Memory B cell (primary cell): ENCODE measurements around the gene DPP3.

ENCODE experiments used
- ATAC-seq: fragments of 150-1000 bp; cut with Tn5 transposase; 2 replicates; pipeline ENCODE4 v1.10.0; 2021; ENCODE audit warnings: low read depth, mild to moderate bottlenecking, moderate library complexity
- DNase-seq, 2 donors: peaks; one replicate each; pipeline ENCODE4 v3.0.0; 2022; ENCODE audit warnings: low spot score in 2 of 2
- H3K27ac Mint-ChIP-seq: one replicate; pipeline ENCODE4 v1.8.0; 2022; ENCODE audit warnings: mild to moderate bottlenecking, moderate library complexity, mixed read lengths
- H3K27me3 Mint-ChIP-seq: one replicate; pipeline ENCODE4 v1.8.0; 2022; ENCODE audit warnings: mixed read lengths
- H3K36me3 Mint-ChIP-seq: one replicate; pipeline ENCODE4 v1.8.0; 2022; ENCODE audit warnings: mild to moderate bottlenecking, mixed read lengths
- H3K4me1 Mint-ChIP-seq: one replicate; pipeline ENCODE4 v1.8.0; 2022; ENCODE audit warnings: mixed read lengths
- H3K4me3 Mint-ChIP-seq: one replicate; pipeline ENCODE4 v1.8.0; 2022; ENCODE audit warnings: mild to moderate bottlenecking, moderate library complexity, mixed read lengths
- H3K9me3 Mint-ChIP-seq: one replicate; pipeline ENCODE4 v1.8.0; 2022; ENCODE audit warnings: mixed read lengths

Gene DPP3

DNA sequence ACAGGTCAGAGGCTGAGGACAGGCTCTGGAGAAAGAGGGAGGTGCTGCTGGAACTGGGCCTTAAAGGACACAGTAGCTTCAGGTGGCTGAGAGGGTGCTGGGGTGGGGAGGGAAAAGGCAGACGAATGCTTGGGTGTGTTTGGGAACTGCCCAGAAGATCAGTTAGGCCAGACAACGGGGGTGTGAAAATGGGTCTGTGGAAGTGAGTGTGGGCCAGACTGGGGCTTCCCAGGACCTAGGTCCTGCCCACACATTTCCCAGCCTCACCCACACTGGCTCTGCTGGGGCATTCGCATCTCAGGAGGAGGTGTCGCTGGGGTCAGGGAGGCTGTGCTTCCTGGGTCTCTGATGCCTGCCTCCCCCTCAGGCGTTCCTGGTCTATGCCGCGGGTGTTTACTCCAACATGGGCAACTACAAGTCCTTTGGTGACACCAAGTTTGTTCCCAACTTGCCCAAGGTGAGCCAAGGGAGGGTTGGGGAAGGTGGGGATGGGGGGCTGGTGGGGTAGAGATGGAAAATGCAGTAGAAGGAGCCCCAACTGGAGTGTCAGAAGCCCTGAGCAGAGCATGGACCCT is 4.7 kb downstream of the DPP3 start:
- Mint-ChIP-seq H3K36me3 (peaks cover 7% of the 10 kb centered on the region), H3K27ac (no peak overlapping the region), H3K4me1 (peaks cover 2% of the 10 kb centered on the region), H3K4me3 (no peak overlapping the region), H3K27me3 (no peaks in the 10 kb centered on the region), H3K9me3 (no peaks in the 10 kb centered on the region)
- ATAC-seq: no peak
- no peak for DNase-seq

DNA sequence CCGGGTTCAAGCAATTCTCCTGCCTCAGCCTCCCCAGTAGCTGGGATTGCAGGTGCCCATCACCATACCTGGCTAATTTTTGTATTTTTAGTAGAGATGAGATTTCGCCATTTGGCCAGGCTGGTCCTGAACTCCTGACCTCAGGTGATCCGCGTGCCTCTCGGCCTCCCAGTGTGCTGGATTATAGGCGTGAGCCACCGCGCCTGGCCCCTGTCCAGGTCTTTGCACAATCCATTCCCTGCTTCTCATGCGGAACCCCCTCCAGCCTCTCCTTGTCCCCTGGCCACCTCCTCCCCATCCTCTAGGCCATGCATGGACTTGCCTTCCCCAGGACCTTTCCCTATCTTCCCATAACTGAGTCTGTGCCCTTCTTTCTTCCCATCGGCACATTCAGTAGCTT is 8.7 kb downstream of the DPP3 start:
- H3K9me3 Mint-ChIP-seq: no peaks in the 10 kb centered on the region
- no peaks in the 10 kb centered on the region for H3K27me3 Mint-ChIP-seq
- H3K36me3 Mint-ChIP-seq: peaks cover 15% of the 10 kb centered on the region
- no peak overlapping the region for H3K4me3 Mint-ChIP-seq
- H3K4me1 Mint-ChIP-seq: no peaks in the 10 kb centered on the region
- H3K27ac Mint-ChIP-seq: no peak overlapping the region
- DNase-seq: no peak
- no peak for ATAC-seq

DNA sequence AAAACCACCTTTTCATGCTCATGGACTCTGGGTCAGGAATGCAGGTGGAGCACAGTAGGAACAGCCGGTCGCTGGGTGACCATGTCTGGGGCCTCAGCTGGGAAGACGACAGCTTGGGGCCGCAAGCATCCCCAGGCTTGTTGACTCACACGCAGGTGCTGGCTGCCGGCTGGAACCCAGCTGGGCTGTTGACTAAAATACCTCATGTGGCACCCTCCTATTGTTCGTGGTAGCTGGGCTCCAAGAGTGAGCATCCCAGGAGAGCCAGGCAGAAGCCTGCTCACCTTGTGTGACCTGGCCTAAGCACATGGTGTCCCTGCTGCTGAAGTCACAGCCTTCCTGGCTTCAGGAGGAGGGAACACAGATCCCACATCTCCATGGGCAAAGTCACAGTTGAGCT is 9.4 kb downstream of the DPP3 start:
- no peaks in the 10 kb centered on the region for H3K9me3 Mint-ChIP-seq
- H3K36me3 Mint-ChIP-seq: peaks cover 15% of the 10 kb centered on the region
- ATAC-seq: no peak
- H3K4me3 Mint-ChIP-seq: no peak overlapping the region
- H3K27me3 Mint-ChIP-seq: no peaks in the 10 kb centered on the region
- DNase-seq: no peak
- no peaks in the 10 kb centered on the region for H3K4me1 Mint-ChIP-seq
- no peak overlapping the region for H3K27ac Mint-ChIP-seq

DNA sequence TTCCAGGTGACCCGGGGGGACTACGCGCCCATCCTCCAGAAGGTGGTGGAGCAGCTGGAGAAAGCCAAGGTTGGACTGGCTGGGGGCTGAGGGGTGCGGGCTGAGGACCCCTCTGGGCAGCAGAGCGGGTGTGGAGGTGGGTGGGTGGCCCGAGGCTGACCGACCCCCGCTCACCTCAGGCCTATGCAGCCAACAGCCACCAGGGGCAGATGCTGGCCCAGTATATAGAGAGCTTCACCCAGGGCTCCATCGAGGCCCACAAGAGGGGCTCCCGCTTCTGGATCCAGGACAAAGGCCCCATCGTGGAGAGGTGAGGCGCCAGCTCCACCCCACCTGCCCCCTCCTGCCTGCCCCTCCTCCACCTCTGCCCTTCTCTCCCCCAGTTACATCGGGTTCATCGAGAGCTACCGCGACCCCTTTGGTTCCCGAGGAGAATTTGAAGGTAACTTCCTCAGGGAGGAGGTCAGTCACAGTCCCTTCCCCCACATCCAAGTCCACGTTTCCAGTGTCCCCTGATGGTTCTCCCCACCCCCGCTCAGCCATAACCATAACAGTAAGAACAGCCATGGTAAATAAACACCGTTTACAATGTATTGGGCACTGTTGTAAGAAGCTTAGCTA is 11.2 kb downstream of the DPP3 start:
- H3K4me3 Mint-ChIP-seq: no peak overlapping the region
- peaks cover 11% of the 10 kb centered on the region for H3K36me3 Mint-ChIP-seq
- H3K27ac Mint-ChIP-seq: no peak overlapping the region

GRCh38 chr11:66492161-66492865 is 12.1 kb downstream of the DPP3 start:
- no peaks in the 10 kb centered on the region for H3K9me3 Mint-ChIP-seq
- peaks cover 15% of the 10 kb centered on the region for H3K36me3 Mint-ChIP-seq
- DNase-seq (no peak), ATAC-seq (no peak)
- no peaks in the 10 kb centered on the region for H3K4me1 Mint-ChIP-seq
- H3K4me3 Mint-ChIP-seq: no peak overlapping the region
- H3K27ac Mint-ChIP-seq: no peak overlapping the region
- H3K27me3 Mint-ChIP-seq: no peaks in the 10 kb centered on the region

More for the DNA sequence above, 11.2 kb downstream of the DPP3 start:
- H3K4me1 Mint-ChIP-seq: no peaks in the 10 kb centered on the region
- DNase-seq (no peak), ATAC-seq (no peak)
- no peaks in the 10 kb centered on the region for H3K27me3 Mint-ChIP-seq
- H3K9me3 Mint-ChIP-seq: no peaks in the 10 kb centered on the region

DNA sequence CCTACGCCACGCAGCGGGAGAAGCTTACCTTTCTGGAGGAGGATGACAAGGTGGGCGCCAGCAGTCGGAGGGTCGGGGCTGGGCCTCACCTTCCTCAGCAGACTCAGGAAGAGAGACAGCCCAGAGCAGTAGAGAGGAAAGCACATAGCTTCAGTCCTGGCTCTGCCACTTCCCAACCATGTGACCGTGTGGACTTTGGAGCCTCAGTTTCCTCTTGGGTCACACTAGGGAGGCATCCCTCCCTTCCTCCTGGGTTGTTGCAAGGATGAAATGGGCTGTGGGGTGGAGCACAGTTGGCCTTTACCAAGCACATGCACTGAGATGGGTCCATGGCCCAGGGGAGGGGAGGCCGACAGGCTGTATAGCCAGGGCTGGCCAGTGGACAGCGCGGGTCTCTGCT is 12.9 kb downstream of the DPP3 start:
- no peak overlapping the region for H3K27ac Mint-ChIP-seq
- no peaks in the 10 kb centered on the region for H3K9me3 Mint-ChIP-seq
- peaks cover 15% of the 10 kb centered on the region for H3K36me3 Mint-ChIP-seq
- no peaks in the 10 kb centered on the region for H3K4me1 Mint-ChIP-seq
- no peak for DNase-seq
- ATAC-seq: no peak
- H3K4me3 Mint-ChIP-seq: no peak overlapping the region
- no peaks in the 10 kb centered on the region for H3K27me3 Mint-ChIP-seq

- H3K36me3 Mint-ChIP-seq: peaks cover 13% of the 10 kb centered on the region
- no peaks in the 10 kb centered on the region for H3K27me3 Mint-ChIP-seq
- H3K4me1 Mint-ChIP-seq: no peaks in the 10 kb centered on the region
- DNase-seq: no peak
- H3K4me3 Mint-ChIP-seq: no peak overlapping the region
- no peak for ATAC-seq
- no peak overlapping the region for H3K27ac Mint-ChIP-seq
- H3K9me3 Mint-ChIP-seq: no peaks in the 10 kb centered on the region
These were observed 14.2 kb downstream of the DPP3 start for GRCh38 chr11:66494458-66494857.

- no peaks in the 10 kb centered on the region for H3K27me3 Mint-ChIP-seq
- ATAC-seq: no peak
- peaks cover 13% of the 10 kb centered on the region for H3K36me3 Mint-ChIP-seq
- no peak overlapping the region for H3K4me3 Mint-ChIP-seq
- H3K9me3 Mint-ChIP-seq: no peaks in the 10 kb centered on the region
- no peak for DNase-seq
- no peaks in the 10 kb centered on the region for H3K4me1 Mint-ChIP-seq
- H3K27ac Mint-ChIP-seq: no peak overlapping the region
These were observed 14.7 kb downstream of the DPP3 start for GRCh38 chr11:66494935-66495334.

GRCh38 chr11:66495401-66495854 is 15.2 kb downstream of the DPP3 start:
- Mint-ChIP-seq H3K9me3 (no peaks in the 10 kb centered on the region), H3K36me3 (peaks cover 12% of the 10 kb centered on the region), H3K27ac (no peak overlapping the region), H3K4me3 (no peak overlapping the region), H3K4me1 (no peaks in the 10 kb centered on the region), H3K27me3 (no peaks in the 10 kb centered on the region)
- DNase-seq (no peak), ATAC-seq (no peak)

GRCh38 chr11:66497206-66497605 is 17.0 kb downstream of the DPP3 start:
- H3K9me3 Mint-ChIP-seq: no peaks in the 10 kb centered on the region
- H3K36me3 Mint-ChIP-seq: peaks cover 14% of the 10 kb centered on the region
- ATAC-seq (no peak), DNase-seq (no peak)
- no peak overlapping the region for H3K27ac Mint-ChIP-seq
- H3K27me3 Mint-ChIP-seq: no peaks in the 10 kb centered on the region
- H3K4me1 Mint-ChIP-seq: no peaks in the 10 kb centered on the region
- H3K4me3 Mint-ChIP-seq: no peak overlapping the region

GRCh38 chr11:66498506-66498905 is 18.3 kb downstream of the DPP3 start:
- Mint-ChIP-seq H3K36me3 (peaks cover 8% of the 10 kb centered on the region), H3K27ac (no peak overlapping the region), H3K4me1 (no peaks in the 10 kb centered on the region), H3K27me3 (no peaks in the 10 kb centered on the region), H3K9me3 (no peaks in the 10 kb centered on the region), H3K4me3 (no peak overlapping the region)
- DNase-seq (no peak), ATAC-seq (no peak)

DNA sequence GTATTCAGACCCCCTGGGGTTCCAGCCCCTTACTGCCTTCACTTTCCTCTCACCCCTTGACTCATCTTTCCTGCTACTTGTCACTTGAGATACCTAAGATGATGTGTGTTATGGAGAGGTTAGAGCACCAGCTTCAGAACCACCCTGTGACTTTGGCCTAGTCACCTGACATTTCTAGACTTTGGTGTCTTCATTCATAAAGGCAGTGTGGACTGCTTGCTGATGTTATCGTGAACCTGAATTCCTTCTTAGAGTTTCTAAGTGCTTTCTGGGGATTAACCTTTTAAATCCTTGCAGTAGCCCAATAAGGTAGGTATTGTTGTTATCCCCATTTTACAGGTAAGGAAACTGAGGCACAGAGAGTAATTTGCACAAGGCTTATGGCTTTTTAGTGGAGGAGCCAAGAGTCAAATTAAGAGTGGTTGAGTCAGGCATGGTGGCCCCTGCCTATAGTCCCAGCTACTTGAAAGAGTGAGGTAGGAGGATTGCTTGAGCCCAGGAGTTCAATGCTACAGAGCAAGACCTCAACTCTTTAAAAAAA is 25.1 kb downstream of the DPP3 start:
- no peak overlapping the region for H3K4me3 Mint-ChIP-seq
- peaks cover 16% of the 10 kb centered on the region for H3K36me3 Mint-ChIP-seq
- H3K27ac Mint-ChIP-seq: no peak overlapping the region
- H3K4me1 Mint-ChIP-seq: no peaks in the 10 kb centered on the region
- no peaks in the 10 kb centered on the region for H3K27me3 Mint-ChIP-seq
- no peaks in the 10 kb centered on the region for H3K9me3 Mint-ChIP-seq
- DNase-seq: no peak
- ATAC-seq: no peak

- H3K36me3 Mint-ChIP-seq: peaks cover 9% of the 10 kb centered on the region
- H3K4me3 Mint-ChIP-seq: no peak overlapping the region
- H3K27me3 Mint-ChIP-seq: no peaks in the 10 kb centered on the region
- no peaks in the 10 kb centered on the region for H3K9me3 Mint-ChIP-seq
- no peak for ATAC-seq
- no peak for DNase-seq
- H3K4me1 Mint-ChIP-seq: peaks cover 6% of the 10 kb centered on the region
- H3K27ac Mint-ChIP-seq: no peak overlapping the region
These were observed 28.9 kb downstream of the DPP3 start for GRCh38 chr11:66509131-66509561.

GRCh38 chr11:66510271-66510989 is 30.2 kb downstream of the DPP3 start, which contains the start of gene BBS1:
Gene BBS1 (plus strand): TSS chr11:66510635. CDS start chr11:66510660, 25 bp downstream.
- peak; percentile 100 for ATAC-seq
- H3K9me3 Mint-ChIP-seq: no peaks in the 10 kb centered on the region
- H3K36me3 Mint-ChIP-seq: peaks cover 9% of the 10 kb centered on the region
- DNase-seq: peak; percentile 71 to 93
- H3K4me3 Mint-ChIP-seq: peak within 1 kb of the TSS; percentile 90
- no peaks in the 10 kb centered on the region for H3K27me3 Mint-ChIP-seq
- peaks cover 6% of the 10 kb centered on the region for H3K4me1 Mint-ChIP-seq
- peak within 1 kb of the TSS; percentile 53 for H3K27ac Mint-ChIP-seq
